ENCODE results near the gene TTC27.
"Not testable (repeated sequence)": the region's sequence is repeated elsewhere in the genome, so short reads cannot be mapped to it uniquely, and the experiment has no call there.

Gene TTC27

GRCh38 chr2:32720771-32721170, 92.9 kb downstream of the TTC27 start:
- DNase-seq: no peak

GRCh38 chr2:32721376-32721775, 93.5 kb downstream of the TTC27 start:
- no peak for DNase-seq

DNA sequence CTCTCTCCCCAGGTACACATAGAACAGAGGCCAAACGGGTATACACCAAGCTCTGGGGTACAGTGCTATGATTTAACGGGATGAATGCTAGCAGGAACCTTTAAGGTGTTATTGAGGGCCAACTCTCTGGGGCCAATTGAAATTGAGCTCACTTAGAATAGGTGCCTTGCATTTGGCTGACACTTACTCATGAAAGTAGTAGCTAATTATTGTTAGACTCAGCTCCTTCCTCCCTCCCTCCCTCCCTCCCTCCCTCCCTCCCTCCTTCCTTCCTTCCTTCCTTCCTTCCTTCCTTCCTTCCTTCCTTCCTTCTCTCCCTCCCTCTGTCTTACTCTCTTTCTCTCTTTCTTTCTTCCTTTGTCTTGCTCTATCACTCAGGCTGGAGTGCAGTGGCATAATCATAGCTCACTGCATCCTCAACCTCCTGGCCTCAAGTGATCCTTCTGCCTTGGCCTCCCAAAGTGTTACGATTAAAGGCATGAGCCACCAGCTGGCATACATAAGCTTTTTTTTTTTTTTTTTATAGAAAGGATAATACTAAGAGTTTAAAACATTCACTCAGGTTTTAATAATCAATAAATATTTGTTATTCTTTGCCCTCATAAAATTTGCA, 95.7 kb downstream of the TTC27 start:
- no peak for DNase-seq

- DNase-seq: not testable (repeated sequence)
These were observed 98.8 kb downstream of the TTC27 start for GRCh38 chr2:32726678-32727077.

- no peak for DNase-seq
These were observed 99.3 kb downstream of the TTC27 start for GRCh38 chr2:32727157-32727556.

DNA sequence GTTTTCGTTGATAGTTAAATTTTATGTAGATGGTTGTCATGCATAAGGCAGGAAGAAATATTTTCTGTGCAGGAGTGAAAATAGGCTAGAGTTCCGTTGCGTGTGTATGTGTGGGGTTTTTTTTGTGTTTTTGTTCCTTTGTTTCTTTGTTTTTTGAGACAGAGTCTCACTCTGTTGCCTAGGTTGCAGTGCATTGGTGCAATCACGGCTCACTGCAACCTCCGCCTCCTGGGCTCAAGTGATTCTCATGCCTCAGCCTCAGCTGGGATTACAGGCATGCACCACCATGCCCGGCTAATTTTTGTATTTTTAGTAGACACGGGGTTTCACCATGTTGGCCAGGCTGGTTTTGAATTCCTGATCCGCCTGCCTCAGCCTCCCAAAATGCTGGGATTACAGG, 103.1 kb downstream of the TTC27 start:
- DNase-seq: not testable (repeated sequence)

GRCh38 chr2:32732120-32732519, 104.3 kb downstream of the TTC27 start:
- DNase-seq: no peak

DNA sequence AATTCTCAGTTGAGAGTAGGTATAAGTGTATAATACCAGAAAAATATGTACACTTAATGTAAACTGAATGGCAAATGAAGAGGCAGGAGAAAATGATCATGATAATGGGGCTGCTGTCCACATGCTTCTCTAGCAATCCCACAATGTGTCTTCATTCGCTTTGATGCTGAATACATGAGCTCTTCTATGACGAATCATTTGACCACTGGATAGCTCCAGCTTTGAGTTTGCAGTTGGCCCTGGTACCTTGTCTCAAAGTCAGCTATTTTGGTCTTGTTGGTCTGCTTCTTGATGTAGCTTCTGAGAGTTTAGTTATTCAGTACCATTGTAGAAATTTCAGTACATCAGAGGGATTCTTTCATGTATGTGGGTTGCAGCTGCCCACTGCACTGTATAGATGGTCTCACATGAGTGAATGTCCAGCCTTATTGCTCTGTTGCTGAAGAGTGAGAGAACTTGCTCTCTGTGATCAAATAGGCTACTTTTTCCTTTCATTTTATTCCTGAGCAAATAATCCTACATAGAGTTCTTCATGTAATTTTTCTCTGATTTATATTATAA, 105.1 kb downstream of the TTC27 start:
- DNase-seq: no peak

DNA sequence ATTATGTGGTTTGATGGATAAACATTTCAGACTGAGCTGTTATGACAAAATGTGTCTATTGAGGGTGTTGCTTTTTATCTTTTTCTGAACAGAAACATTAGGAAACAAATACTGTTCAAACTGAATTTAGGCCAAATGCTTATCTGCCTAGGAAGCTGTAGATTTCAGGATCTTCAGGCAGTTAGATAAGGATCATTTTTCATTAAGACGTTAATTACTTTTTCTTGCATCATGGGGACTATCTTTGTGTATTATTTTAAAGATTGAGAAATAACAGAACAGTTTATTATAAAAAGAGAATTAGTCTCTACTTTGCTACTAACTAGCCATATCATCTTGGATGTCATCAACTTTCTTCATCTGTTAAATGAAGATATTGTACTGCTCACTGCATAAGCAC, 107.5 kb downstream of the TTC27 start:
- no peak for DNase-seq

GRCh38 chr2:32738939-32739338, 111.1 kb downstream of the TTC27 start:
- DNase-seq: no peak

GRCh38 chr2:32739664-32740063, 111.8 kb downstream of the TTC27 start:
- no peak for DNase-seq

DNA sequence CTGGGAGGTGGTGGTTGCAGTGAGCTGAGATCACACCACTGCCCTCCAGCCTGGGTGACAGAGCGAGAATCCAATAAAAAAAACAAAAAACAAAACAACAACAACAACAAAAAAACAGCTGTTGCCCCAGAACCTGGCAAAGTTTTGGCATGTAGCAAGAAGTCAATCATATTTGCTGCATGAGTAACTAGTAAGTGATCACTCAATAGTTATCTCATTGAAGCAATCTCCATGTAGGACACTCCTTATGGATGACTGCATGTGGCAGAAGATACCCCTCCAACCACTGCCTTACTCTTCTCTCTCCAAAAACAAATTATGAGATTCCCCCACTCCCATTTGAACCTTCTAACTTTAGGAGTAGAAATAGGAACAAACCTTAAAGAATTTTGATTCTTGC, 113.7 kb downstream of the TTC27 start:
- DNase-seq: no peak

- DNase-seq: no peak
These were observed 114.5 kb downstream of the TTC27 start for GRCh38 chr2:32742376-32742775.

GRCh38 chr2:32743480-32744236, 115.8 kb downstream of the TTC27 start:
- no peak for DNase-seq

DNA sequence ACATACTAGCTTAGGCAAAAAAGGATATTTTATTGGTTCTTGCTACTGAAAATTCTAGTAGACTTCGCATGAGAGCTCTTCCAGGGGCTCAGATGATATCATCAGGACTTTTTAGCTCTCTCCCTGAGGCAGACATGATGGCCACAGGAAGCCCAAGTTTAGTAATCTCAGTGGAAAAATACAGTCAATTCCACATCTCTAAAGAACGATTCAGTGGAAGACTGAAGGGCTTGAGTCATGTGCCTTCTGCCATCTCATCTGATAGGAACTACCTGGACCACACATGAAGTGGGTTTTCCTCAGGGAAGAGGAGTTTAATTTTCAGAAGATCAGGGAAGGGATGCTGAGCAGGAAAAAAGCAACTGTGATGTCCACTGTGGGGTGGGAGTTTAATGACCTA, 117.3 kb downstream of the TTC27 start:
- DNase-seq: no peak

DNA sequence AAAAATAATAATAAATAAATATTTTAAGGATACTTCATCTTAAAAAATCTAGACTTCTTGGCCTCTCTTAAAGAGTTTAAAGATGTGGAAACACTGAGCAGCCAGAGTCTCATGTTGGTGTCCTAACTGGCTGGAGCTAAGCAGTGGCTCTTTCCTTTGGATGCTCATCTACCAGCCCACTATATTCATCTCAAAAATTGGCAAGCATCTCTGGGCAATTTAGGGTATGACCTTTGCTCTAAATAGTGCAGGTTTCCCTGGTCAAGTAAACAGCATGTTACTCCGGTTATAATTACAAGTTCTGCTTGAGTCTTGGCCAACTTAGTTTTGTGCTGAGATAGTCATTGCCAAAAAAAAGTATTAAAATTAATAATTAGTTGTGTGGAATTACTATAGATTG, 117.8 kb downstream of the TTC27 start:
- no peak for DNase-seq

GRCh38 chr2:32746669-32747068, 118.8 kb downstream of the TTC27 start:
- DNase-seq: no peak

DNA sequence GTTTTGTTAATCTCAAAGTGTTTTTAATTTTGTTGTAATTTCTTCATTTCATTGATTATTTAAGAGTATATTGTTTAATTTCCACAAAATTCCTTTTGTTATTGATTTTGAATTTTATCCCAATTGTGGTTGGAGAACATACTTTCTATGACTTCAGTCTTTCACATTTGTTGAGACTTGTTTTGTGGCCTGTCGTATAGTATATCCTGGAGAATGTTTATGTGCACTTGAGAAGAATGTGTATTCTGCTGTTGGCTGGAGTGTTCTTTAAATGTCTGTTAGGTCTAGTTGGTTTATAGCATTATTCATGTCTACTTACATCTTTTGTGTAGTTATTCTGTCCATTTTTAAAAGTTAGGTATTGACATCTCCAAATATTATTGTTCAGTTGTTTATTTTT, 120.3 kb downstream of the TTC27 start:
- DNase-seq: no peak

GRCh38 chr2:32750880-32751279, 123.0 kb downstream of the TTC27 start:
- DNase-seq: no peak

- no peak for DNase-seq
These were observed 124.4 kb downstream of the TTC27 start for GRCh38 chr2:32752205-32752604.

DNA sequence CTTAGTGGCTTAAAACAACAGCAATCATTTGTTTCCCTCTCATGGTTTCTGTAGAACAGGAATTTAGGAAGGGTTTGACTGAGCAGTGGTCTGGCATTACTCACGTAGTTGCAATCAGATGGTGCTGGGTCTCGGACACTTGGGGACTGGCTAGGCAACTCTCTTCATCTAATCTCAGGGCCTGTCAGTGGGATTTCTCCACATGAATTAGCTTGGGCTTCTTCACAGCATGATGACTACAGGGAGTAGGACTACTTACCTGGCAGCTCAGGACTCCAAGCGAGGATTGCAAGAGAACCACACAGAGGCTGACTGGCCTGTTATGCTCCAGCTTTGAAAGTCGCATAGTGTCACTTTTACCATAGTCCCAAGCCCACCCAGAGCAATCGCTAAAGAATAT, 125.1 kb downstream of the TTC27 start:
- no peak for DNase-seq

GRCh38 chr2:32754676-32755075, 126.8 kb downstream of the TTC27 start:
- not testable (repeated sequence) for DNase-seq

- DNase-seq: no peak
These were observed 127.8 kb downstream of the TTC27 start for GRCh38 chr2:32755666-32756065.

DNA sequence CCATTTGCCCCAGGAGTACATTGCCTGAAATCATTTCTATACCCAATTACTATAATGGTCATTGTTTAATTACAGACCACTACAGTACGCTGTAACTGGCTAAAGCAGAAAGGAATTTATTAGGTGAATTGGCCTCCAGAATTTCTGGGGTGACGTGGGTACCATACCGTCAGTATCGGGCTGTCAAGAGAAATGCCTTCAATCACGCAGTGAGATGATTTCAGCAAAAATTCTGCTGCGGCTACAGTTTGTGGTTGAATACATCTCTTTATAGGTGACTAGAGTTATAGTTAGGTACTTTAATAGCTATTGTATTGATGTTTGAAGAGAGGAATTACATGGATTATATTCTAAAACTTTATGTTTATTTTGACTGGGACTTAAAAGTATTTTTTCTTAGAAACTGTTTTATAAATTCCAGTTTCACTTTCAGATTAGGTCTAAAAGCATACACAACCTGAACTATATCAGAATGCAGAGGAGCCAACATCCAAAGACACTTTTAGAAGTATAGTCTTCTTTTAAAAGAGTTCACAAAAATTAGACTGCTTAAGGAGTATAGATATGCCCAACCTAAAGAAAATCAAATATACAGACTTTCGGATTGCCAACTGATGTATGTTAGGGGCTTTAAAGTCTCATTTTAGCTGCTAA, 128.4 kb downstream of the TTC27 start:
- DNase-seq: no peak

Data from NCI-H2227 treated with DMSO at 0.1 percent for 48 hours (cell line).